HG03139 (cell line): ENCODE data around the gene BMP3.
"Not testable (repeated sequence)": the region's sequence is repeated elsewhere in the genome, so short reads cannot be mapped to it uniquely, and the experiment has no call there.

Source experiments
- ATAC-seq: cut with Tn5 transposase; IDR thresholded peaks from one replicate; pipeline ENCODE4 v1.9.1; 2021; ENCODE audit not compliant: unreplicated experiment

The BMP3 gene

DNA sequence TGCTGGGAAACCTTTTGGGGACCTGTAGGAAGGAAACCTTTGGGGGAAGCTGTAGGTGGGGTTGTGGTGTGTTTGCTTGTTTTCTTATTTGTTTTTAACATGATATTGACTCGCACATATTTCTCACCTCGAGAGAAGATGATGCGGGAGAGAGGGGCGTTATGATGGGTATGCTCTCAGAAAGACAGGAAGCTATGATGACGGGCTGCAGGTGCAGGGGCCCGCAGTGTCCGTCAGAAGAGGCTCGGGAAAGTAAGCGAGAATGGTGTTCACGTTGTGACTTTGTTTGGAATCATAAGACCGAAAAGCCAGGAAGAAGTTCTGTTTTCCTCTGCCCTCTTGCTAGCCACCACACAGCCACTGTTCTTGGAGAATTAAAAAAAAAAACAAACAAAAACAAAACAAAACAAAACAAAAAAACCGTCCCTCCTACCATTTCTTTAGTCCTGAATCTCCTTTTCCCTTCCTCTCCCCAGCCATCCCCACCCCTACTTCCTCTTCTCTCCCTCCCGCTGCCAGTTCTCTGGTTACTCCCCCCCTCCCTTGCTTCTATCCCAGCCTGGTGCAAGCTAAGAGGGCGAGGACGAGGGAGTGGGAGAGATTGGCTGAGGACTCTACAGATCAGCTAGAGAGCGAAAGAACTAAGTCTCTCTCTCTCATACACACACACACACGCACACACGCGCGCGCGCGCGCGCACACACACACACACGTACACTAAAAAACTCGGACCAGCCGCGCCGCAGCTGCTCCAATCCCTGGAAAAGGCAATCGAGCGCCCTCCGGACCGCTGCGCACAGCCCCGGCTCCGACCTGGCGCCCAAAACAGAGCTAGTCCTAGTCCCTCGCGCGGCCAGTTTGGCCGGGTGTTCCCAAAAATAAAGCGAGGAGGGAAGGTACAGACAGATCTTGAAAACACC lies at the start of gene BMP3:
Gene BMP3, plus strand, starts transcription at position 648 of the 920 bp plus-strand sequence. CDS start 577 bp downstream, outside the sequence.
- ATAC-seq = no peak

DNA sequence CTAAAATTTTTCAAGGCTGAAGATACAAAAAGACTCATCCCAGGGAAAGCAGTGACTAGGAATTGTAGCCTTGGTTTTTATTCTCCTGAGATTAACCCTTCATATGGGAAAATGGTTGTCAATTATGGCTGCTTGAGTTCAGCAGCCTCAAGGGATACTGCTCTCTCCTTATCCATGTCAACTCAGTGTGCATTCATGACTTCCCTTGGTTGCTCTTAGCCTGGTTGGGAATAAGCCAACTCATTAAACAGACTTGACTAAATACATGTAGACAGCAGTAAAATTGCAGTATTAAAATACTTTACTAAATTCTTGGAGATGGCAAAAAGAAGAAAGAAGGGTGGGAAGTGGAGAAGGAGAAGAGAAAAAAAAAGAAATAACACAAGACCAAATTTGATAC lies 44.5 kb upstream of the BMP3 start:
- ATAC-seq = no peak

- ATAC-seq = peak; percentile 58
These were observed 40.5 kb upstream of the BMP3 start for GRCh38 chr4:80989921-80990544.

GRCh38 chr4:80990851-80991250 lies 39.7 kb upstream of the BMP3 start:
- ATAC-seq = peak; percentile 49

DNA sequence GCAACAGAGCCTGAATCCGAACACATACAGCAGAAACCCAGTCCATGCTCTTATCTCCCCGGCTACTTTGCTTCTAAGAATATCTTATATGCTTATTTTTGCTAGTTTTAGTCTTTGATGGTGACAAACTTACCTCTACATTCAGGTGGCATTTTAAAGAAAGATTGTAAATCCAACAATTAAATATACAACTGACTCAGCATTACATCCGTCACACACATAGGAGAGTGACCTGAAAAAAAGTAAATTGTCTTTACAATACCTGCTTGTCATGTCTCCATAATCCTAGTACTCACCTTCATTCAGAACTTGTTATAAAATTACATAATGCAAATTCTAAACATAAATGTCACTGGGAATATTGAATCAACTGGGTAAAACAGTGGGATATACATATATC lies 30.6 kb upstream of the BMP3 start:
- no peak for ATAC-seq

- ATAC-seq = peak; percentile 98
These were observed 26.9 kb upstream of the BMP3 start for GRCh38 chr4:81003597-81004111.

- no peak for ATAC-seq
These were observed 23.1 kb upstream of the BMP3 start for GRCh38 chr4:81007417-81007816.

GRCh38 chr4:81016566-81016965 lies 13.9 kb upstream of the BMP3 start:
- ATAC-seq = not testable (repeated sequence)

GRCh38 chr4:81019006-81019405 lies 11.5 kb upstream of the BMP3 start:
- ATAC-seq = no peak

GRCh38 chr4:81021142-81021944 lies 9.2 kb upstream of the BMP3 start:
- no peak for ATAC-seq

- no peak for ATAC-seq
These were observed 8.5 kb upstream of the BMP3 start for GRCh38 chr4:81021981-81022380.

- ATAC-seq = no peak
These were observed 7.0 kb upstream of the BMP3 start for GRCh38 chr4:81023484-81023883.

DNA sequence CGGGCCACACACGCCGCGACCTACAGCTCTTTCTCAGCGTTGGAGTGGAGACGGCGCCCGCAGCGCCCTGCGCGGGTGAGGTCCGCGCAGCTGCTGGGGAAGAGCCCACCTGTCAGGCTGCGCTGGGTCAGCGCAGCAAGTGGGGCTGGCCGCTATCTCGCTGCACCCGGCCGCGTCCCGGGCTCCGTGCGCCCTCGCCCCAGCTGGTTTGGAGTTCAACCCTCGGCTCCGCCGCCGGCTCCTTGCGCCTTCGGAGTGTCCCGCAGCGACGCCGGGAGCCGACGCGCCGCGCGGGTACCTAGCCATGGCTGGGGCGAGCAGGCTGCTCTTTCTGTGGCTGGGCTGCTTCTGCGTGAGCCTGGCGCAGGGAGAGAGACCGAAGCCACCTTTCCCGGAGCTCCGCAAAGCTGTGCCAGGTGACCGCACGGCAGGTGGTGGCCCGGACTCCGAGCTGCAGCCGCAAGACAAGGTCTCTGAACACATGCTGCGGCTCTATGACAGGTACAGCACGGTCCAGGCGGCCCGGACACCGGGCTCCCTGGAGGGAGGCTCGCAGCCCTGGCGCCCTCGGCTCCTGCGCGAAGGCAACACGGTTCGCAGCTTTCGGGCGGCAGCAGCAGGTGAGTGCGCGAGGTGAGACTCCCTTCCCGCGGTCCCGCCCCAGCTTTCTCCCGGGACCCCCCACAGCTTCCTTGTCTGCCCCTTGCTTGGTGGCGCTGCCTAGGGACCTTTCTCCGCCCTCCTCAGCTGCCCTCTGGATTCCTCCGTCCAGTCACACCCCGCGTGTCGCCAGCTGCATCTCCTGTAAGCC lies 678 bp downstream of the BMP3 start:
- ATAC-seq = no peak

- no peak for ATAC-seq
These were observed 1.5 kb downstream of the BMP3 start for GRCh38 chr4:81031796-81032551.

DNA sequence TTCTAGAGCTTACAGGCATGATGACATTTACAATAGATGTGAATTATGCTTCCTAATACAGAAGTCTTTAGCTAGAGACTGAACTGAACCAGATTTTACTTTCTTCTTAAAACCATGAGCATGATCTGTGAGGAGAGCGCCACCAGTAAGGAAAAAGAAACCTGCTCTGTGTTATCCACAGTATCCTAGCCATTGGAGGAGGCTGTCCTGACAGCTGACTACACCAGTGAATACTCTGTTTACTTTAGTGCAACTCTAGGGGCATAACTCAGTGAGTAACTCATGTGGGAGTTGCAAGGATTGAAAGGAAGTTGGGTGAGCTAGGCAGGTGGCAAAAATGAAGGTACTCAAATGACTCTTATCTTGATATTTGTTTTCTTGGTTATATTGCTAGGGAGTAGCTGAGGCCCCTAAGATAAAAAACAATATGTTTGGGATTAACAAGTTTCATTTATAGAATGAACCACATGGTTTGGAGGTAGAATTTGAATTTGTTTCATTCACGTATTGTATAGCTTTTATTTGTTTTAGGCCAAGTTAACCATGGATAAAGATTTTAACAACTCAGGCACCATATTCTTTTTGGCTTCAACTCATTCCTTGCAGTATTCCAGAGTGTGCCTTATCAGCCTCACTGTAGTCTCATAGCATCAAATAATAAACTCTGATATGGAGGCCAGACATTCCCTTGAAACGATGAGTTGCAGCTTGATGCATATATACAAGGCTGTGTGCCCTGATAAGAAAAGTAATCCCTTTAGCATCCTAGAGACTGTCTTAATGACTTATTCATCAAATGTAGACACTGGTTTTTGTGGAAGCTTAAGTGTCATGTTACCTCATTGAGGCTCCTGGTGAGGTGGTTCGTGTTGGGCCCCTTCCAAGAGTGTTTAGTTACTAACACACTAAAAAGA lies 2.5 kb downstream of the BMP3 start:
- no peak for ATAC-seq

GRCh38 chr4:81038636-81039350 lies 8.3 kb downstream of the BMP3 start:
- no peak for ATAC-seq

GRCh38 chr4:81039351-81039972 lies 9.0 kb downstream of the BMP3 start:
- no peak for ATAC-seq
